ENCODE measurements around the gene CCR5.

DNA sequence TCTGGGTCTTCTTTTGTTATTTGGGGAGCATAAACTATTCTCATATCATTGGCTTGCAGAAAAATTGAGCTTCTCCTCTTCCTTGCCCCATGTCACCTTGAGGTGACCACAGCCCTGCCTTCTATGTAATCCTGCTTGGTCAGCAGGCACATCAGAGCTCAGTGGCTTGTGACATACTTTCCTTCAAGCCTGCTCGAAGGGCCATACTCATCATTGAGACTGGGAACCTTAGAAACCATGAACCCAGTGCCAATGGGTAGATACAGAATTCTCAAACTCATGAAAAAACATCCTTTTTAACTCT lies 20.5 kb upstream of the CCR5 start:
- TF ChIP-seq, protein P1, sequence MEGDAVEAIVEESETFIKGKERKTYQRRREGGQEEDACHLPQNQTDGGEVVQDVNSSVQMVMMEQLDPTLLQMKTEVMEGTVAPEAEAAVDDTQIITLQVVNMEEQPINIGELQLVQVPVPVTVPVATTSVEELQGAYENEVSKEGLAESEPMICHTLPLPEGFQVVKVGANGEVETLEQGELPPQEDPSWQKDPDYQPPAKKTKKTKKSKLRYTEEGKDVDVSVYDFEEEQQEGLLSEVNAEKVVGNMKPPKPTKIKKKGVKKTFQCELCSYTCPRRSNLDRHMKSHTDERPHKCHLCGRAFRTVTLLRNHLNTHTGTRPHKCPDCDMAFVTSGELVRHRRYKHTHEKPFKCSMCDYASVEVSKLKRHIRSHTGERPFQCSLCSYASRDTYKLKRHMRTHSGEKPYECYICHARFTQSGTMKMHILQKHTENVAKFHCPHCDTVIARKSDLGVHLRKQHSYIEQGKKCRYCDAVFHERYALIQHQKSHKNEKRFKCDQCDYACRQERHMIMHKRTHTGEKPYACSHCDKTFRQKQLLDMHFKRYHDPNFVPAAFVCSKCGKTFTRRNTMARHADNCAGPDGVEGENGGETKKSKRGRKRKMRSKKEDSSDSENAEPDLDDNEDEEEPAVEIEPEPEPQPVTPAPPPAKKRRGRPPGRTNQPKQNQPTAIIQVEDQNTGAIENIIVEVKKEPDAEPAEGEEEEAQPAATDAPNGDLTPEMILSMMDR (conservative IDR thresholded peaks at IDR 0.05 in 1 of 2, IDR thresholded peaks at IDR 0.05 in 1 of 2; ENCODE audit: extremely low read depth in 1 of 2, insufficient read depth in 1 of 2, low read depth in 1 of 2, low read length in 2 of 2), result no peak
- TF ChIP-seq EZH2 (IDR thresholded peaks at IDR 0.05; ENCODE audit: borderline replicate concordance, low read length), result no peak

Measured in mammary epithelial cell (primary cell).